ENCODE measurements around the gene DMRTA2.

The DMRTA2 gene

DNA sequence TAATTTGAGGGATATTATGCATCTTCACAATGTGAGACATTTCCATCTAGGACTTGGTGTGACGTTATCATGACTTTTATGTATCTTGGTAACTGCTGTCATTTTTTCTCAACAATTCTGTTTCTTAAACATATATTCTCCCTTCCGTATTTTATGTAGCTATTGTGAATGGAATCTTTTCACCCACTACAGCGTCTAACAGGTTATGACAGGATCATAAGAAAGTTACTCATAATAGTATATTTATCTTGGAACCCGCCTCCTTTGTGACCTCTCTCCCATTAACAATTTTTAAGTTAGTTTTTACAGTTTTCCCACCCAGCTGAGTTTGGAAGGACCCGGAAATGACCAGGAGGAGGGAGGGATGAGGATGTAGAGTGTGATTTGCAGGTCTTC, 6.8 kb upstream of the DMRTA2 start:
- Histone ChIP-seq H3K9me3 (ENCODE audit: low read length) (no peaks in the 10 kb centered on the region), H3K27ac (ENCODE audit: low read depth, low read length, poor library complexity, severe bottlenecking) (no peak overlapping the region), H3K4me3 (ENCODE audit: low read depth, low read length, poor library complexity, severe bottlenecking) (no peak overlapping the region), H3F3A (ENCODE audit: insufficient read depth, low read length) (no peaks in the 10 kb centered on the region), H3K9me2 (ENCODE audit: low read depth, low read length) (no peaks in the 10 kb centered on the region), H4K20me1 (ENCODE audit: insufficient read depth, low read length) (no peaks in the 10 kb centered on the region), H2AFZ (ENCODE audit: low read length) (no peak overlapping the region), H3K4me2 (ENCODE audit: low read length) (no peak overlapping the region), H3K9ac (ENCODE audit: low read length) (no peak overlapping the region), H3K27me3 (ENCODE audit: insufficient read depth, low read length) (no peaks in the 10 kb centered on the region), H3K4me1 (ENCODE audit: insufficient read depth, low read length, severe bottlenecking) (no peaks in the 10 kb centered on the region), H3K79me2 (ENCODE audit: insufficient read depth, low read length) (no peaks in the 10 kb centered on the region), H3K36me3 (ENCODE audit: insufficient read depth, low read length) (no peaks in the 10 kb centered on the region)
- TF ChIP-seq EZH2 (IDR thresholded peaks at IDR 0.05; ENCODE audit: borderline replicate concordance, low read length) = no peak
- TF ChIP-seq CTCF (IDR thresholded peaks at IDR 0.05; ENCODE audit: low read length) = no peak

- no peaks in the 10 kb centered on the region for H3F3A ChIP-seq (ENCODE audit: insufficient read depth, low read length)
- no peak overlapping the region for H3K9ac ChIP-seq (ENCODE audit: low read length)
- no peak overlapping the region for H2AFZ ChIP-seq (ENCODE audit: low read length)
- no peak for TF ChIP-seq CTCF (IDR thresholded peaks at IDR 0.05; ENCODE audit: low read length)
- TF ChIP-seq EZH2 (IDR thresholded peaks at IDR 0.05; ENCODE audit: borderline replicate concordance, low read length) = no peak
- no peaks in the 10 kb centered on the region for H3K4me1 ChIP-seq (ENCODE audit: insufficient read depth, low read length, severe bottlenecking)
- H3K9me3 ChIP-seq (ENCODE audit: low read length) = no peaks in the 10 kb centered on the region
- H3K4me2 ChIP-seq (ENCODE audit: low read length) = no peak overlapping the region
- H4K20me1 ChIP-seq (ENCODE audit: insufficient read depth, low read length) = no peaks in the 10 kb centered on the region
- H3K27ac ChIP-seq (ENCODE audit: low read depth, low read length, poor library complexity, severe bottlenecking) = no peak overlapping the region
- no peak overlapping the region for H3K4me3 ChIP-seq (ENCODE audit: low read depth, low read length, poor library complexity, severe bottlenecking)
- H3K79me2 ChIP-seq (ENCODE audit: insufficient read depth, low read length) = no peaks in the 10 kb centered on the region
- no peaks in the 10 kb centered on the region for H3K36me3 ChIP-seq (ENCODE audit: insufficient read depth, low read length)
- no peaks in the 10 kb centered on the region for H3K27me3 ChIP-seq (ENCODE audit: insufficient read depth, low read length)
- H3K9me2 ChIP-seq (ENCODE audit: low read depth, low read length) = no peaks in the 10 kb centered on the region
These were observed 4.9 kb upstream of the DMRTA2 start for GRCh38 chr1:50427818-50428779.

DNA sequence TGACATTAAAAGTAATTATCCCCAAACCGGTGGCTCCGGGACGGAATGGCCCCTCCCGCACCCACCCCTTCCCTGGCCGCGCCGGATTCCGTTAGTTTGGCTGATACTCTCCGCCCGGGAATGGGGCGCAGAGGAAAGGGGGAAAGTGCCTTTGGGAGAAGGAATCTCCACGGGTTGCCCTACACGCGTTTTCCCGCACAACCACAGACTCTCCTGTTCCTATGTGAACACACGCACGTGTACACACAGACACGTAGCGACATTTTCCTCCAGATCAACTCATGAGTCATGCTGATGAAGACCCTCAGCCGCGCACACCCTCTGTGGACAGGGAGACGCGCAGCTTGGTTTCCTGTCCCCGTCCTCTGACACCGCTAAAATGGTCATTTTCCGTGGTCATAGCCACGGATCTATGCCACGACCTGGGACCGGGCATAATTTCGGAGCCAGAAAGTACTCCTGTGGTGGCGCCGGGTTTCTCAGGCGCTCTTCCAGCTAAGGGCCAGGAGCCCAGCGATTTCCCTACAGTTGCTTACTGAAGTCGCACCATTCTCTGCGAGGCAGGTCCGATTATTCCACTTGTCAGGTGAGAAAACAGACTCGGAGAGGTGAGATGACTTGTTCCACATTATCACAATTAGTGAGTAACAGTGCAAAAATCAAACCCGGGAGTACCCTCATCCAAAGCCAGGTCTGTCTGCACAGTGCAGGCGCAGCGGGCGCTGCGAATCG, 4.0 kb upstream of the DMRTA2 start:
- Histone ChIP-seq H3K27ac (ENCODE audit: low read depth, low read length, poor library complexity, severe bottlenecking) (no peak overlapping the region), H3K4me1 (ENCODE audit: insufficient read depth, low read length, severe bottlenecking) (no peaks in the 10 kb centered on the region), H3K9ac (ENCODE audit: low read length) (no peak overlapping the region), H3K36me3 (ENCODE audit: insufficient read depth, low read length) (no peaks in the 10 kb centered on the region), H3F3A (ENCODE audit: insufficient read depth, low read length) (no peaks in the 10 kb centered on the region), H3K4me3 (ENCODE audit: low read depth, low read length, poor library complexity, severe bottlenecking) (no peak overlapping the region), H3K27me3 (ENCODE audit: insufficient read depth, low read length) (no peaks in the 10 kb centered on the region), H4K20me1 (ENCODE audit: insufficient read depth, low read length) (no peaks in the 10 kb centered on the region), H3K9me2 (ENCODE audit: low read depth, low read length) (no peaks in the 10 kb centered on the region), H3K79me2 (ENCODE audit: insufficient read depth, low read length) (no peaks in the 10 kb centered on the region), H3K9me3 (ENCODE audit: low read length) (no peaks in the 10 kb centered on the region), H3K4me2 (ENCODE audit: low read length) (no peak overlapping the region), H2AFZ (ENCODE audit: low read length) (no peak overlapping the region)
- TF ChIP-seq CTCF (IDR thresholded peaks at IDR 0.05; ENCODE audit: low read length) = no peak
- no peak for TF ChIP-seq EZH2 (IDR thresholded peaks at IDR 0.05; ENCODE audit: borderline replicate concordance, low read length)
